ENCODE results near the gene CDH4.

- TF ChIP-seq, protein P1, sequence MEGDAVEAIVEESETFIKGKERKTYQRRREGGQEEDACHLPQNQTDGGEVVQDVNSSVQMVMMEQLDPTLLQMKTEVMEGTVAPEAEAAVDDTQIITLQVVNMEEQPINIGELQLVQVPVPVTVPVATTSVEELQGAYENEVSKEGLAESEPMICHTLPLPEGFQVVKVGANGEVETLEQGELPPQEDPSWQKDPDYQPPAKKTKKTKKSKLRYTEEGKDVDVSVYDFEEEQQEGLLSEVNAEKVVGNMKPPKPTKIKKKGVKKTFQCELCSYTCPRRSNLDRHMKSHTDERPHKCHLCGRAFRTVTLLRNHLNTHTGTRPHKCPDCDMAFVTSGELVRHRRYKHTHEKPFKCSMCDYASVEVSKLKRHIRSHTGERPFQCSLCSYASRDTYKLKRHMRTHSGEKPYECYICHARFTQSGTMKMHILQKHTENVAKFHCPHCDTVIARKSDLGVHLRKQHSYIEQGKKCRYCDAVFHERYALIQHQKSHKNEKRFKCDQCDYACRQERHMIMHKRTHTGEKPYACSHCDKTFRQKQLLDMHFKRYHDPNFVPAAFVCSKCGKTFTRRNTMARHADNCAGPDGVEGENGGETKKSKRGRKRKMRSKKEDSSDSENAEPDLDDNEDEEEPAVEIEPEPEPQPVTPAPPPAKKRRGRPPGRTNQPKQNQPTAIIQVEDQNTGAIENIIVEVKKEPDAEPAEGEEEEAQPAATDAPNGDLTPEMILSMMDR (IDR thresholded peaks at IDR 0.05; ENCODE audit: control extremely low read depth in 1 of 3, insufficient read depth in 1 of 3, low read depth in 1 of 3, low read length in 3 of 3) = no peak
- TF ChIP-seq NRF1 (IDR thresholded peaks at IDR 0.05; ENCODE audit: low read depth, low read length) = no peak
Observed at GRCh38 chr20:61760321-61760720, 508.3 kb downstream of the CDH4 start.

All from H1 (cell line).